HG03095 (cell line): ENCODE measurements around the gene FBLN2.
"Not testable (repeated sequence)": the region's sequence is repeated elsewhere in the genome, so short reads cannot be mapped to it uniquely, and the experiment has no call there.

ENCODE experiments used
- ATAC-seq: cut with Tn5 transposase; IDR thresholded peaks from one replicate; pipeline ENCODE4 v1.9.1; 2021; ENCODE audit warnings: moderate library complexity; ENCODE audit not compliant: unreplicated experiment

The FBLN2 gene

GRCh38 chr3:13545952-13546454, 2.9 kb upstream of the FBLN2 start:
- no peak for ATAC-seq

DNA sequence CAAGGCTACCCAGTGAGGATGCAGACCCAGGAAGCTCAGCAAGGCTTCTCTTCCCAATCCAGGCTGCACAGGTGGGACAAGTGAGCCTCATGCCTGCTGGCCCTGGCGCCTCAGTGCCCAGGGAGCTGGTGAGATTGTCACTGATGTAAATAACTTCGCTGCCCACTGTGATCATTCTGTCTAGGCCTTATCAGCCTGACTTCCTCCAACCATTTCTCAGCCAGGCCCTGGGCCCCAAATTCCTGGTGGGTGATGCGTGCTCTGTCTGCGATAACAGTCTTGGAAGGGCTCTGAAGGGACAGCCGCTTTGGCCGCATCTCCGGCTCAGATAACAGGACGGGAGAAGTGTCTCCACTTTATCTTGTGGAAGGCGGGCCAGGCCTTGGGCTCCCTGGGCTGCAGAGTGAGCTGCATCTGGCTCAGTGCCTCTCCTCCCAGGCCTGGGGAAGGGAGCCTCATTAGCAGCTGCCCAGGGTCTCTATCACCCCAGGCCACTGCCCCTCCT, 2.2 kb upstream of the FBLN2 start:
- no peak for ATAC-seq

GRCh38 chr3:13547591-13548371, 1.1 kb upstream of the FBLN2 start:
- ATAC-seq, result no peak

DNA sequence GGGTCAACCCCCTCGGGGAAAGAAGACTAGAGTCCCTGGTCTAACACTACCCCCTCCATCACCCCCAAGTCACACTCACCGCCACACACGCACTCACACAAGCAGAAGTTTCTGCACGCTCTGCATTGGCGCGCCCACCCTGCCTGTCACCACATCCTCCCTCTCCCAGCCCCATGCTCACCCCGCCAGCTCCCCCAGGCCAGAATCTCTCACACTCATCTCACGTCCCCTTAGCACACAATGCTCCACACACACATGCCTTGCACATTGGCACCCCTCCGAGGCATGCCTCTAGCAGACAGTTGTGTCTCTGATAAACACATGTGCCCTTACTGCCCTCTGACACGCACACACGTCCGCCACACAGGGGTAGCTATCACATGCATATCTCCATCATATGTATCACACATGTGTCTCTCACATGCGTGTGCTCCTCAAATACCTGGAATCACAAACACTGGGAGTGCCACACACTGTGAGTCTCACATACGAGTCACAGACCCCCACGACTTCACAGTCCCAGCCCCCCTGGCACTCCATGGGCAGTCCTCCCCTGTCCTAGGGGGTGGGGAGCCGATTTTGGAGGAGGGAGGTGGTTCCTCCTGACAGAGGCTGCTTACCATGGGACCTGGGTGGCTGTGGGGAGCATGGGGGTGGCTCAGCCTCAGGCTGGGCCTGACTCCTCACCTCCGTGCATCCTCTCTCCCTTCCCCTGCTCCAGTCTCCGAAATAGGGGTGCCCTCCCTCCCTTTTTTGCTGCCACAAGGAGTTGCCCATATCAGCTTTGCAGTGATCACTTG, 898 bp downstream of the FBLN2 start:
- no peak for ATAC-seq

- no peak for ATAC-seq
These were observed 1.4 kb downstream of the FBLN2 start for GRCh38 chr3:13550423-13550690.

DNA sequence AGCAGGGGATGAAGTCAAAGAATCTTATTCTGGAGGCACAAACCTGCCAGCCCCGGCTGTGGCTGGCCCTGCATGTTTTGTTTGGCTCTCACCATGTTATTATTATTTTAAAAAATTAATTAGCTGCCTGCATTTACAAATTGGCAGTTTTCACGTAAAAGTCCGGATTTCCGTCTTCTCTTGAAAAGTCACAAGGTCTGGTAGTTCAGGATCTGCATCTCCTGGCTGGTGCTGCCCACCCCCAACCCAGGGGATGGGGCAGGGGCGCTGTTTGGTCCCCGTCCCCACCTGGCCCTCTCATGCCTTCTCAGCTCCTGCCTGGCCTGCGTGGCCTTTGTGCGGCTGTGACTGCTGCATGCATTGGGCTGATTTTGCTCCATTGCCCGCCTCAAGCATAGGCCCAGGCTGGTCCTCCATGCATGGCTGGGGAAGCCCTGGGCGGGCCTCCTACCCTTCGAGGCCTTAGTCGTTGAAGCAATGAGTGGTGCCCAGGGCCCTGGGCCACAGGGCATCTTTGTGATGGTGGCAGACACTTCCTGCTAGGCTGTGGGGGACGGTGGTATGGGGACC, 2.0 kb downstream of the FBLN2 start:
- ATAC-seq, result no peak

DNA sequence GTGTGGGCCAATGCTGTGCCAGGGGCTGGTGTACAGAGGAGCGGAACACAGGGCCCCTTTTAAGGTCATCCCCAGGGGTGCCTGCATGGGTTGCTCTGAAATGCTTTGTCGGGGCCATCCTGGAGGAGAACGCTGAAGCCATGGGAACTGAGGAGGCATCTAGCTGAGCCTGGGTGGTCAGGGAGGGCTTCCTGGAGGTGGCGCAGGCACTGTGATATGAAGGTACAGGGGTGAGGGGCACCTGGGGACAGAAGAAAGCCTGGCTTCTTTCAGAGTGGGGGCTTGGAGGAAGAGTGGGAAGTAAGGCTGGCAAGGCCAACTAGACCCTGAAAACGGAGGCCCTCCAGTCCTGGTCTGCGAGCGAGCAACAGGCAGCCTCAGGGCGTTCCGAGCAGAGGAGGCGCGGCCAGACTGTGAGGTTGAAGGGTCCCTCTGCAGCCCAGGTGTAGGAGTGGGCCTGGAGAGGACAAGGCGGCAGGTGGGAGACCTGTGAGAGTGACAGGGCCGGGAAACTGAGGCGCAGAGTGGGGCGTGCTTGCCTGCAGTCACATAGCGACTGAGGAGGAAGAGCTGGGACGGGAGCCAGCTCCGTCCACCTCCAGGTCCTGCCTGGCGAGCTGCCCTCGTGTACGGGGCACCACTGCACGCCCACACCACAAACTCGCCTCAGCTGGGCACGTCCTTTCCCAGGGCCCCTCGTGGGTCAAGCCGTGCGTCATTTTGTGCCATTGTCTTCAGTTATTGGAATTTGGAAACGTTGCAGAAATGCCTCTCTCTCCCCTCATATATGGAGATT, 4.1 kb downstream of the FBLN2 start:
- ATAC-seq, result no peak

- ATAC-seq, result no peak
These were observed 4.8 kb downstream of the FBLN2 start for GRCh38 chr3:13553686-13554085.

- ATAC-seq, result no peak
These were observed 6.8 kb downstream of the FBLN2 start for GRCh38 chr3:13555753-13556152.

- ATAC-seq, result no peak
These were observed 7.3 kb downstream of the FBLN2 start for GRCh38 chr3:13556207-13556606.

- no peak for ATAC-seq
These were observed 8.0 kb downstream of the FBLN2 start for GRCh38 chr3:13556917-13557316.

DNA sequence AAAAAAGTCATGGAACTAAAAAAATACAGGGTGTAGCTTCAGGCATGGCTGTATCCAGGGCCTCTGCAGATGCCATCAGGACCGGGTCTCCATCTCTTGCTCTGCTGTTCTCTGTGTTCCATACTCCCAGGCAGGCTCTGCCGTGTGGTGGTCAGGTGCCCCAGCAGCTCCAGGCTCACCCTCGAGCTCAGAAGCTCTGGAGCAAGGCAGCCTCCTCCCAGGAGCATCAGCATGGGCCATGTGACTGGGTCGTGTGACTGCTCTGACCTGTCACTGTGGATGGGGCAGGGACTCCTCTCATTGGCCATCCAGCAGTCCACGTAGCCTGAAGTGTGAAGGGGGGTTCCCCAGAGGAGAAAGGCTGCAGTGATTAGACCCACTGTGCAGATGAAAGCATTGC, 8.5 kb downstream of the FBLN2 start:
- ATAC-seq, result no peak

DNA sequence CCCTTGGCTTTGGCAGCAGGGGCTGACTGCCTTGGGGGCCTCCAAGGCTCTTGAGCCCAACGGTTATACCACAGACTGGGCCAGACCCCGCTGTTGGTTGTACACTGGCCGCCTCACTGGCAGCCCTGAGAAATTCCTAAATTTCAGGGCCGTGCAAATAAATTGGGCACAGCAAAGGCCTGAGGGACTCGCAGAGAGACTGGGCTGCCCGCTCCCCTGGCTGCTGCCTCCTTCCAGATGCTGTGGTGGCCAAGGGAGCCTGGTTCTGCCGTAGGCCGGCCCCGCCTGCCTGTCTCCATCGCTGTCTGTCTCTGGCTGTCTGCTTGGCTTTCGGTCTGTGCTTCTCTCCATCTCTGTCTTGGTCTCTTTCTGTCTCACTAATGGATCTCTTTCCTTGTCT, 9.0 kb downstream of the FBLN2 start:
- no peak for ATAC-seq

DNA sequence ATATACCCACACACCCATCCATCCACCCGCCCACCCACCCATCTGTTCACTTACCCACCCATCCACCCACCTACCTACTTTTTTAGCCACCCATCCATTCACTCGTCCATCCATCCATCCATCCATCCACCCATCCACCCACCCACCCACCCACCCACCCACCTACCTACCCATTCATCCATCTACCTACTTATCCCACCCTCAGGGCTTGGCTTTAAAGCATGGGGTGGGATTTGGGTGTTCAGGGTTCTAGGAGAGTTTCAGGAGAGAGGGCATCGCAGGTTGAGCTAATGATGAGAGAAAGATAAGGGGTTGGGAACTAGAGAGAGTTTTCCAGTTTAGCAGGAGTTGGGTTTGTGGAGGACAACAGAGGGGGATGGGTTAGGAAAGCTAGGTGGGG, 9.7 kb downstream of the FBLN2 start:
- ATAC-seq, result no peak

- ATAC-seq, result no peak
These were observed 11.0 kb downstream of the FBLN2 start for GRCh38 chr3:13559764-13560525.

- no peak for ATAC-seq
These were observed 12.5 kb downstream of the FBLN2 start for GRCh38 chr3:13561376-13561775.

GRCh38 chr3:13561967-13562366, 13.0 kb downstream of the FBLN2 start:
- no peak for ATAC-seq

- not testable (repeated sequence) for ATAC-seq
These were observed 13.5 kb downstream of the FBLN2 start for GRCh38 chr3:13562421-13562820.

DNA sequence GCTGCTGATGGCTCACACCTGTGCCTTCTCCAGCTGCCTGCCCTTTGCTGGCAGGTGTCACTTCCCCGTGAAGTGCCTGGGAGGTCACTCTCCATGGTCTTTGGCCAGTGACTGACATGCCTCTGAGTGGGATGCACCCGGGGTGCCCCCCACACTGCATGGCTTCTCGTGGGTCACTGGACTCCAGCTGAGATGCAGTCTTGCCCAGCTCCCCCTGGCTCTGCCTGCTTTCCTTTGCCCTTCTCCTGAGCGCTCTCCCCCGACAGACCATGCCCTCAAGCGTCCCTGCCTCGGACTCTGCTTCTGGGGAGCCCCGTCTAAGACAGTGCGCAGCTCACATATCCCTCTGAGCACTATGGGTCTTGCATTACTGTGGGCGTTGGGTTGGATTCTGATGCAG, 14.4 kb downstream of the FBLN2 start:
- ATAC-seq, result no peak

- no peak for ATAC-seq
These were observed 15.0 kb downstream of the FBLN2 start for GRCh38 chr3:13563911-13564310.
